Neuronal stem cell (in vitro differentiated cells): ENCODE data around the gene TAF11L11. TPM values are rescaled to one million over a fixed set of nuclear protein-coding genes. Genes with fewer than 3 reads are reported as not detected.

Experiments
- small RNA-seq: library from polyadenylated mRNA; stranded (forward); fragments of <200 nt; extraction: miRNeasy Mini kit (QIAGEN cat#:217004); gene quantifications from one replicate; pipeline ENCODE3, GENCODE V24; 2013; ENCODE audit not compliant: insufficient read depth

TAF11L11 gene

Small RNA genes within 50 kb of the gene (small RNA-seq; reads per million reads assigned to genes)
- gene AC233724.1 (not detected), gene AC233724.2 (not detected), gene AC233724.3 (not detected), gene AC233724.4 (not detected), gene AC233724.6 (not detected), gene AC233724.7 (not detected)
